GM12878 (cell line): ENCODE measurements around the gene TCEANC2. TPM values are rescaled to one million over a fixed set of nuclear protein-coding genes. Genes with fewer than 3 reads are reported as not detected.

Experiments
- ATAC-seq: fragments of 200-7000 bp; cut with Tn5 transposase; 3 replicates; pipeline ENCODE4 v1.9.1; 2020; ENCODE audit warnings: mild to moderate bottlenecking, moderate library complexity
- BruUV-seq: library from RNA; stranded (reverse); fragments of 400-500 nt; replicated peaks from 2 replicates; lab custom pipeline; 2021; lab: Mats Ljungman, UMichigan
- CTCF ChIA-PET: fragments of 300-600 bp; sonication (Branson Sonifier 250); formaldehyde crosslinking; extraction: SDS; loops from one replicate; lab custom pipeline; 2021; ENCODE audit warnings: inconsistent platforms; lab: Yijun Ruan, JAX
- POLR2A ChIA-PET: fragments of 350-600 bp; formaldehyde crosslinking; extraction: SDS; loops from one replicate; lab custom pipeline; 2021; ENCODE audit warnings: inconsistent platforms; lab: Charles Lee
- RAD21 ChIA-PET: fragments of 300-600 bp; sonication (Branson Sonifier 250); formaldehyde crosslinking; loops from one replicate; lab custom pipeline; 2023; ENCODE audit warnings: antibody characterized with exemption; ENCODE audit not compliant: unreplicated experiment; lab: Charles Lee
- SMC1A ChIA-PET: fragments of 300-600 bp; sonication (Branson Sonifier 250); formaldehyde crosslinking; loops from one replicate; lab custom pipeline; 2023; ENCODE audit not compliant: unreplicated experiment, uncharacterized antibody; lab: Charles Lee
- DNase-seq: peaks from one replicate; pipeline ENCODE4 v3.0.0-alpha.2; 2011; ENCODE audit warnings: low read depth, low spot score
- FAIRE-seq: peaks from 3 replicates; lab custom pipeline; 2011; peaks lifted over from hg19 to GRCh38; lab: Jason Lieb, UNC
- H2AFZ ChIP-seq: 2 replicates; pipeline ENCODE4 v1.6.0; 2011; ENCODE audit warnings: low read depth, low read length, control low read depth; ENCODE audit not compliant: control insufficient read depth
- H3K27ac ChIP-seq: 2 replicates; pipeline ENCODE4 v1.5.1; 2011; ENCODE audit warnings: control low read depth; ENCODE audit not compliant: control insufficient read depth, insufficient read depth
- H3K27me3 ChIP-seq, 2 experiments: replicated peaks in 1 of 2; 2 replicates each; pipeline versions ENCODE4 v1.6.0 to v1.6.1; 2011; ENCODE audit warnings: low read length in 1 of 2; ENCODE audit not compliant: control insufficient read depth in 2 of 2, insufficient read depth in 2 of 2
- H3K36me3 ChIP-seq, 2 experiments: 2 replicates each; pipeline ENCODE4 v1.5.1; 2011; ENCODE audit warnings: low read length in 1 of 2; ENCODE audit not compliant: control insufficient read depth in 2 of 2, insufficient read depth in 2 of 2
- H3K4me1 ChIP-seq: 2 replicates; pipeline ENCODE4 v1.6.1; 2011; ENCODE audit warnings: mild to moderate bottlenecking, low read length, moderate library complexity, mixed read lengths; ENCODE audit not compliant: control insufficient read depth, insufficient read depth
- H3K4me2 ChIP-seq: 2 replicates; pipeline ENCODE4 v1.6.0; 2011; ENCODE audit warnings: control low read depth; ENCODE audit not compliant: control insufficient read depth, insufficient read depth
- H3K4me3 ChIP-seq: fragments of 200-600 bp; sonication (generic); 2 replicates; pipeline ENCODE4 v1.5.1; 2016
- H3K79me2 ChIP-seq: 2 replicates; pipeline ENCODE4 v1.6.0; 2011; ENCODE audit warnings: low read length; ENCODE audit not compliant: control insufficient read depth, insufficient read depth
- H3K9ac ChIP-seq: 2 replicates; pipeline ENCODE4 v1.8.0; 2011; ENCODE audit warnings: low read length, control low read depth, mixed read lengths; ENCODE audit not compliant: control insufficient read depth, insufficient read depth
- H3K9me3 ChIP-seq: replicated peaks from 3 replicates; pipeline ENCODE4 v1.5.1; 2011; ENCODE audit warnings: mild to moderate bottlenecking, low read length; ENCODE audit not compliant: control insufficient read depth, insufficient read depth
- H4K20me1 ChIP-seq: 2 replicates; pipeline ENCODE4 v1.6.0; 2011; ENCODE audit not compliant: control insufficient read depth, insufficient read depth
- CBX3 ChIP-seq: fragments of 200-600 bp; sonication (generic); IDR thresholded peaks from 2 replicates; pipeline ENCODE4 v1.6.1; 2016; ENCODE audit warnings: low read depth, borderline replicate concordance
- CREB1 ChIP-seq: IDR thresholded peaks from 2 replicates; pipeline ENCODE4 v1.6.1; 2012; ENCODE audit warnings: low read depth, mild to moderate bottlenecking, inconsistent platforms
- E4F1 ChIP-seq: fragments of 450-650 bp; IDR thresholded peaks from 2 replicates; pipeline ENCODE4 v1.6.1; 2018; ENCODE audit warnings: borderline replicate concordance, mild to moderate bottlenecking; ENCODE audit not compliant: partially characterized antibody
- ESRRA ChIP-seq: IDR thresholded peaks from 2 replicates; pipeline ENCODE4 v1.6.1; 2012; ENCODE audit warnings: mild to moderate bottlenecking, low read length, improper control_type of control experiment
- EZH2 ChIP-seq: IDR thresholded peaks from 2 replicates; pipeline ENCODE4 v1.6.1; 2012; ENCODE audit warnings: low read depth, mild to moderate bottlenecking, control low read depth, inconsistent platforms, low read length, borderline replicate concordance; ENCODE audit not compliant: control insufficient read depth
- IRF3 ChIP-seq: fragments of 450-650 bp; IDR thresholded peaks from 2 replicates; pipeline ENCODE4 v1.6.1; 2014; ENCODE audit warnings: mild to moderate bottlenecking
- MAX ChIP-seq: IDR thresholded peaks from 2 replicates; pipeline ENCODE4 v1.6.1; 2012; ENCODE audit warnings: low read depth, low read length, improper control_type of control experiment
- PBX3 ChIP-seq: IDR thresholded peaks from 2 replicates; pipeline ENCODE4 v1.6.1; 2011; ENCODE audit warnings: mild to moderate bottlenecking, low read depth, low read length, moderate library complexity; ENCODE audit not compliant: insufficient replicate concordance
- POLR2AphosphoS5 ChIP-seq: IDR thresholded peaks from 2 replicates; pipeline ENCODE4 v1.6.1; 2011; ENCODE audit warnings: mild to moderate bottlenecking, low read length, inconsistent platforms
- REST ChIP-seq: IDR thresholded peaks from 2 replicates; pipeline ENCODE4 v1.6.1; 2012; ENCODE audit warnings: mild to moderate bottlenecking, low read depth, low read length
- TARDBP ChIP-seq: IDR thresholded peaks from 2 replicates; pipeline ENCODE4 v1.6.1; 2016; ENCODE audit warnings: borderline replicate concordance
- TCF7 ChIP-seq: IDR thresholded peaks from 2 replicates; pipeline ENCODE4 v1.6.1; 2014; ENCODE audit warnings: antibody characterized with exemption, borderline replicate concordance
- YBX1 ChIP-seq: fragments of 450-650 bp; IDR thresholded peaks from 2 replicates; pipeline ENCODE4 v1.6.1; 2016; ENCODE audit warnings: antibody characterized with exemption
- ZSCAN29 ChIP-seq: fragments of 450-650 bp; IDR thresholded peaks from 2 replicates; pipeline ENCODE4 v1.6.1; 2017; ENCODE audit warnings: mild to moderate bottlenecking, moderate library complexity
- ZZZ3 ChIP-seq: IDR thresholded peaks from 2 replicates; pipeline ENCODE4 v1.6.1; 2011; ENCODE audit warnings: low read depth; ENCODE audit not compliant: control insufficient read depth, insufficient read length
- WGBS: methylation state at CpG from one replicate; pipeline ENCODE4 v1.1.6; 2016; ENCODE audit warnings: low lambda C conversion rate; ENCODE audit not compliant: insufficient replicate concordance, insufficient coverage; ENCODE audit errors: missing lambda C conversion rate; 5-methylcytosine and 5-hydroxymethylcytosine counted together
- in situ Hi-C: fragments of 300-500 bp; cut with MboI; formaldehyde crosslinking; loops from 9 replicates; pipeline ENCODE4 v1.14.3; 2018; ENCODE audit warnings: mixed read lengths
- intact Hi-C: fragments of 100-400 bp; cut with micrococcal nuclease; formaldehyde crosslinking; loops from one replicate; pipeline ENCODE4 v1.14.2; 2022; ENCODE audit not compliant: unreplicated experiment
- polyA plus RNA-seq, 11 experiments: library from polyadenylated mRNA; depleted of rRNA in 4 of 11; unstranded in 6 of 11; stranded (reverse) in 5 of 11; fragments of >200 nt; fragmentation: Nextera tagmentation in 4 of 11; fragmentation: Illumina TruSeq in 1 of 11; extraction: Ambion mirVana in 4 of 11; extraction: Trizol in 1 of 11; gene quantifications; 1 replicate in 1 of 11; 2 replicates in 10 of 11; pipeline versions ENCODE4 v1.2.1 to v1.2.3, GENCODE V29; 2011 to 2016; ENCODE audit warnings: inconsistent platforms in 2 of 11, missing spikeins in 2 of 11, low read depth in 1 of 11
- total RNA-seq, 4 experiments: library from RNA; depleted of rRNA in 3 of 4; stranded (reverse); fragments of >200 nt in 3 of 4; fragmentation: Illumina TruSeq in 1 of 4; extraction: Trizol in 1 of 4; gene quantifications; 2 replicates each; pipeline versions ENCODE4 v1.2.1 to v1.2.3, GENCODE V29; 2013 to 2021

The TCEANC2 gene
- total and polyA plus RNA-seq, 10 of the 15 experiments (the other 5 are each of a cell fraction or from before 2014, with no cell fraction given) = 4.4 to 13.2 (median 6.4) TPM

GRCh38 chr1:54014009-54014629, 39.3 kb upstream of the TCEANC2 start:
- no TSS peak for BruUV-seq
- FAIRE-seq (no peak), ATAC-seq (no peak), DNase-seq (no peak)
- 30% methylated on average over 15 of the region's 17 CpGs for WGBS
- H3K4me2 ChIP-seq = no peak overlapping the region
- no peak overlapping the region for H3K4me3 ChIP-seq
- no peak overlapping the region for H3K27ac ChIP-seq
- in situ Hi-C loops (loop anchor here (5.0 kb wide), 1 partner anchor 52 kb away; no protein-coding TSS in a partner anchor), intact Hi-C loops (no loop called here)
- no peaks in the 10 kb centered on the region for H3K36me3 ChIP-seq
- RAD21 ChIA-PET = no interaction called here
- no peaks in the 10 kb centered on the region for H3K9me3 ChIP-seq
- CTCF ChIA-PET = no interaction called here
- H3K27me3 ChIP-seq = no peaks in the 10 kb centered on the region; a peak in 2 of 4 replicates
- SMC1A ChIA-PET = no interaction called here
- POLR2A ChIA-PET = no interaction called here
- no peak for TF ChIP-seq YBX1
- no peak for TF ChIP-seq ESRRA
- no peak for TF ChIP-seq MAX
- TF ChIP-seq EZH2 = no peak
- TF ChIP-seq TARDBP = no peak
- TF ChIP-seq REST = no peak
- TF ChIP-seq IRF3 = no peak
- TF ChIP-seq PBX3 = no peak
- TF ChIP-seq CBX3 = no peak
- no peak for TF ChIP-seq CREB1
- no peak for TF ChIP-seq E4F1
- no peak for TF ChIP-seq TCF7
- no peak for TF ChIP-seq POLR2AphosphoS5
- TF ChIP-seq ZSCAN29 = no peak
- TF ChIP-seq ZZZ3 = no peak
- no peaks in the 10 kb centered on the region for H4K20me1 ChIP-seq
- H3K79me2 ChIP-seq = no peaks in the 10 kb centered on the region
- H3K9ac ChIP-seq = no peak overlapping the region
- no peaks in the 10 kb centered on the region for H3K4me1 ChIP-seq
- H2AFZ ChIP-seq = no peak overlapping the region
